ENCODE data around the gene GTF2E1.
"Not testable (repeated sequence)": the region's sequence is repeated elsewhere in the genome, so short reads cannot be mapped to it uniquely, and the experiment has no call there.

The GTF2E1 gene

DNA sequence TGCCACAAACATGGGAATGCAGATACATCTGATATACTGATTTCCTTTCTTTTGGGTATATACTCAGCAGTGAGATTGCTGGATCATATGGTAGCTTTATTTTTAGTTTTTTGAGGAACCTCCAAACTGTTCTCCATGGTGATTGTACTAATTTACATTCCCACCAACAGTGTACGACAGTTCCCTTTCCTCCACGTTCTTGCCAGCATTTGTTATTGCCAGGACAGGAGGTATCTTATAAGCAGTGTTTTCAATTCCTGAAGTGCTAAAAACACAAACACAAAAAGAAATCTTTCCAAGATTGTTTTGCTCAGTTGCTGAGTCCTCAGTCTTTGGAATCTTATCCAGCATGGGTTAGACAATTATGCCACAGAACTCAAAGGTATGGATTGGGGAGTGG lies 13.5 kb downstream of the GTF2E1 start:
- no peak for DNase-seq

DNA sequence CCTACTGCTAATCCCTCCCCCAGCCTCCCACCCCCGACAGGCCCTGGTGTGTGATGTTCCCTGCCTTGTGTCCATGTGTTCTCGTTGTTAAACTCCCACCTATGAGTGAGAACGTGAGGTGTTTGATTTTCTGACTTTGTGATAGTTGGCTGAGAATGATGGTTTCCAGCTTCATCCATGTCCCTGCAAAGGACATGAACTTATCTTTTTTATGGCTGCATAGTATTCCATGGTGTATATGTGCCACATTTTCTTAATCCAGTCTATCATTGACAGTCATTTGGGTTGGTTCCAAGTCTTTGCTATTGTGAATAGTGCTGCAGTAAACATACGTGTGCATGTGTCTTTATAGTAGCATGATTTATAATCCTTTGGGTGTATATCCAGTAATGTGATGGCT lies 16.0 kb downstream of the GTF2E1 start:
- not testable (repeated sequence) for DNase-seq

DNA sequence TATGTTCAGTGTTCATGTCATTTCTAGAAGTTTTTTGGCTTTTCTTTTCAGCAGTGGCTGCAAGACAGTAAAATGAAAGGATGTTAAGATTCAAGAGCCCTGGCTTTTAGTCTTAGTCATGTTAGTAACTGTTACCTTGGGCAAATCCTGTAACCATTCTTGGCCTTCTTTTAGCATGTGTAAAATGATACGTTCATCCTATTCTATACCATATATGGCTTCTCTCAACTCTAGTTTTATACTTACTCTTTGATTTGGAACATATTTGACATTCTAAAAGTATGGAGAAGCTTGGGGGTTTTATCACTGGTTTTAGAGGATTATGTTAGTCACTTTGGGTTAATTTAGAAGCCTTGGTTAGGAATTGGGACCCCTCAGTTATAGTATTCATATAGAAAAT lies 20.1 kb downstream of the GTF2E1 start:
- no peak for DNase-seq

DNA sequence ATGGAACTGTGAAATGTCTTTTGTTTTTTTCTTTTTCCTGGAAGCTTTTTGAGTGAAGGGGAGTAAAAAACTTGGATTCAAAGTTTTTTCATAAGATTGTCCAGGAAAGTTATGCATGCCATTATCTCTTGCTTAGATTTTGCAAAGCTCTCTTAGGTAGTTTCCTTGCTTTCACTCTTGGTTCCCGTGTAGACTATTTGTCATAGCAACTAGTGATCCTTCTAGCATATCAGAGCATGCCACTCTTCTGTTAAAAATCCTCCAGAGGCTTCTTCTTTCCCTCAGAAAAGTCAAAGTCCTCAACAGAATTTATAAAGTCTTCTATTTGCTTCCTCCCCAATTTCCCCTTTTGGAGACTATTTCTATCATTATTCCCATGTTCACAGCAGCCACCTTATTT lies 21.1 kb downstream of the GTF2E1 start:
- DNase-seq, result no peak

DNA sequence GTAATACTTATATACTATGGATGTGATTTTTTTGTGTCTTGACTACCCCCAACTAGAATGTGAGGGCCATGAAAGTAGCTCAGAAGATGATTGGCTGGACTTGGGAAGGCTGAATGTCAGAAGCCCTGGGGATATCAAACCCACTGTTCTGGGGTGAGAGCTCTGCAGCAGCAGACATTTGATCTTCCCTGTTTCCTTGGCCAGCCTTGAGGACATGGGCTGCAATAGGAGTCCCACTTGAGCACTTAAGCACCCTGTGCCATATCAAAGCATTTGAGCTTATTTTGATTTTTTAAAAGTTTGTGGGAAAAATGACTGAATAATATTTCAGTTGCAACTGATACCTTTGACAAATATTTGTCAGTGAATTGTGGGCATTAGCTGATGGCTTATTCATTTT lies 21.7 kb downstream of the GTF2E1 start:
- DNase-seq, result no peak

DNA sequence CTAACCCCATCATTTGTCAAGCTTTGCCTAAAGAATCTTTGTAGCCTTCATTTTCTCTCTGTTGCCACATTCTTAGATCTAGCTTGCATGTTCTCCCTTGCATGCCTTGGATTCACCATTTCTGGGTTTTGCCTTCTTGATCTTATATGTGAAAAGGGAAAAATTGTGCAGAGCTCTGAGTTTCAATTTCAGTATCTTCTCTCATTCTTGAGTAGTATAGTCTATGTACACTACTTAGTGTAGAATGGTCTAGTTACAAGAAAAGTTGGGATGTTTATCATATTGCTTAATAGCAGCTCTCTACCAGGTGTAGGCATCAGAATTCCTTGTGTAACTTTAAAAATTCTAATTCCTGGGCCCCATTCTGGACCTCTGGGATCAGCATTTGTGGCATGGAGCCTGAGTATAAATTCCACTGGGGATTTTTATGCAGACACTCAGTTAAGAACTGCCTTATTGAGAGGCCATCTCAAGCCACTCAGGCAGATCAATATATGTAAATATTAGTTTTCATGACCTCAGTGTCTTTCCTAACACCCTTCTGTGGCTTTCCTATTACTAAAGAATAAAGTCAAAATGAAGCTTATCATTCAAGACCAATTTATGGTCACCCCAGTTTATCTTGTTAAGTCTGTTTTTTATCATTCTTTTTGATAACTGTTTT lies 23.4 kb downstream of the GTF2E1 start:
- no peak for DNase-seq

DNA sequence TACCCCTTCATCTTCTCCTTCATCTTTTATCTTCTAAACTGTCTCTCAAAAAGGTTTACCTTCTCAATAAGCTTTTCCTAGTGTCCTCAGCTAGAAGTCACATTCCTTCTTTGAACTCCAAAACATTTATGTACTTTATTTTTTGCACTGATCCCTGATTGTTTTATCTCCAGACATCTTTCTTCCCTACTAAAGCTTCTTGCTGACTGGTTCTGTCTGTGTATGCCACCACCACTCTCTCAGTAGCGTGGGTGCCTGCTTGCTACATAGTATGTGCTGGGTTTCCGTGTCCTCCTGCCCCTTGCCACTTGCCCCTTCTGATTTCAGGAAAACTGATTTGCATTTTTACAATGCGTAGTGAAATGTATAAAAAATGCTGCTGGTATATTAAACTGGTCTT lies 24.0 kb downstream of the GTF2E1 start:
- no peak for DNase-seq

DNA sequence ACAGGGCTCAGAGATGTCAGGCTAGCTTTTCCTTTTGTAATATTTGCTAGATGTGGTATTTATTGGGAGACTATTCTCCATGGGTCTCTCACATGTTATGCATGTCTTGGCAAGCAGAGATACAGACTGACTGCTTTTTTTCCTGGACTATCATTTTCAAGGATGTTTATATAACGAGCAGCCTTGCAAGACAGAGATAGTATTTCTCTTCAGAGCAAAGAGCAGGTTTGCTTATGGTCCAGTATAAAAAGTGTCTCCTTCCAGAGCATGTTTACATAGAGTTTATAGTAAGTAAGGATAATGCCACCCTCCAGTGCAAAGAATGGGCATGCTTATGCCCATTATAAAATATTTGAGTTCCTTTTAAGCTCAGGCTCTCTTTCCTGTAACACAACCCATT lies 24.6 kb downstream of the GTF2E1 start:
- DNase-seq, result no peak

DNA sequence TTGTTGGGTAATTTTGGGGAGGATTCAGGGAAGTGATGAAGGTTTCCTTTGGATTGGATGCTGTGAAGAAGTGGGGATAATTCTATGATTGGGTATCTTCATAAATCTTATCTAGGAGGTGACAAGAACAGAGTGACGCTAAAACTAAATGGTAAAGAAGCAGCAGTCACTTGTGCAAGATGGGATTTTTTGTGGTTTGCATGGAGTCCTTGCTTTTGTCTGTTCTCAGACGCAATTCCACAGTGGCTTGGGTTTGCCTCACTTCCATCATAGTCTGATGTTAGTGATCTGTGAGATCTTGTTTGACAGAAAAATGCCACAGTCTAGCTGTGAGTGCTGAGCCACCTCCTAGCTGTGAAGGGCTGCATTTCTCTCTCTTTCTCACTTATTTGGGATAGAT lies 26.9 kb downstream of the GTF2E1 start:
- DNase-seq, result no peak

DNA sequence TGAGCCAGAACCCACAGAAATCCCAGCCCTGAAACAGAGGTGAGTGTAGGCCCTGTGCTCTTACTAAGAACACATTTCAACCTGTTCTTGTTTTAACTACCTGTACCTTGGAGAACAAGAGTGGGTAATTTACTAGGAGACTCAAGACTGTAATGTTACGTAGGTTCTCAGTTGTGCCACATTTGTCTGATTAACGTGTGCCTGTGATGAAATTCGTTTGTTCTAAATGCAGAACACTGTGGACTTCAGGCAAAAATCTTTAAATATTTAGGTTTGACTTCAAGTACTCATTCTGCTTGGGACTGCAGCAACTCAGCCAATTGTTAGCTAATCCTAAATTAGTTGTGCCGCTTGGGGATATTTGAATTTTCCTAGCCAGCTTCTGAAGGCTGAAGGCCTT lies 28.3 kb downstream of the GTF2E1 start:
- DNase-seq, result no peak

DNA sequence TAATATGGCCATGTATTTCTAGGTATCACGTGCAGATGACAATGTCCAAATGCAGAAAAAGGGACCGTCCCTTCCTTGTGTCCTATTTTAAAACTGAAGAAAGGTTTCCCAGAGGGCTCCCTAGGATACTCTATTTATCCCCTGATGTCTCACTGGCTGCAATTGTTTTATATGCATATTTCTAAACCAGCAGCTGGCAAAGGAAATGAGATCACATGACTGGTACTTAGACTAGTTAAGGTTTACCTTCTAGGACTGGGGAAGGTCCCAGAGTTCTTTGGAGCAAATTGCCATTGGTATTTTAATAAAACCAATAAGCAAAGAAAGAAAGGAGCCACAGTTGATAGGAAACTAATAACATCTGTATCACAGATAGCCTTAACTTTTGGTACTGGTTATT lies 29.5 kb downstream of the GTF2E1 start:
- DNase-seq, result no peak

DNA sequence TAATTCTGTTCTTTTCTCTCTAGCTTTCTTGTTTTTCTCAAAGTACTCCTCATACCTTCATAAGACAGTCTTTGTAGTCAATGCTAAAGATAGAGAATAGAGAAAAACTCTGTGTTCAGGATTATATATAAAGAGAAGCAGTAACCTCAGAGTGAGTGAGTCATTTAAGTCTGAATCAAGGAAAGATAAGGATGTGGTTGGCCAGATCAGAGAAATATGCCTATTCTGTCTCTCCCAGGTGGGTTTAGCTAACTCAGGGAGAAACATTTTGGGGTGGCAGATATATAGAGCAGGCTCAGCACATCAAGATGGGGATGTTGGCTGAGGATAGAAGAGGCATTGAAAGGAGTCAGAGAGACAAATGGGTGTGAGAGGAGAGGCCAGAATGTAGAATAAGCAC lies 31.4 kb downstream of the GTF2E1 start:
- no peak for DNase-seq

DNA sequence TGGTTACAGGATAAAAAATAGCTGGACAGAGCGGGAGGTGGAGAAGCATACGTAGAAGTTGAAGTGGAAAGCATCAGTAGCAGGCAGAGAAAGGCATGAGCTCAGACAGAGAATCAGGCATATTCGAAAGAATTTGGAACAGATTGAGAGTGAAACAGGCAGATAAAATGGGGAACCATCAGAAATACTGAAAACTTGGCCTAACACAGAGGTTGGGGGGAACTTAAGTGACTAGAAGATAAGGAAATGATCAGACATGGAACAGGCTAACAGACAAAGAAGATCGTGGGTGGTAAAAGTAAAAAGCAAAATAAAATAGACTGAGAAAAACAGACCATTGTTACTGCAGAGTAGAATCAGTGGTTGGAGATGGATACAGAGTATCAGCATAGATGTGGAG lies 32.9 kb downstream of the GTF2E1 start:
- no peak for DNase-seq

DNA sequence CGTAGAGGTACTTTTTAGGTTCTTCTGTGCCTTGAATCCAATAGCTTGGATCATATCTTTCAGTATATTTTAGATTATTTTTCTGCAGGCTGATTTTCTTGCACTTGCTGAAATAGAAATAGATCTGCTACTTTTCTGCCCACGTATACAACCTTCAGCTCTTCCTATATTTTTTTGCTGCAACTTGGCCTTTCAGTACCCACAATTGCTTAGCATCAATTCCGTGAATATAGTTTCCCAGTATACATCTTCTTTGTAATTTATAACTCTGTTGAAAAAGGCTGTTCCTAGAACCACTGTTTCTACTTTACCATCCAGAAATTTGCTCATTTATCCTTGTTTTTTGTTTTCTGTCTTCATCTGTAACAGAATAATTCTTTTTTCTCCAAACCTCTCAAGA lies 36.2 kb downstream of the GTF2E1 start:
- DNase-seq, result no peak

DNA sequence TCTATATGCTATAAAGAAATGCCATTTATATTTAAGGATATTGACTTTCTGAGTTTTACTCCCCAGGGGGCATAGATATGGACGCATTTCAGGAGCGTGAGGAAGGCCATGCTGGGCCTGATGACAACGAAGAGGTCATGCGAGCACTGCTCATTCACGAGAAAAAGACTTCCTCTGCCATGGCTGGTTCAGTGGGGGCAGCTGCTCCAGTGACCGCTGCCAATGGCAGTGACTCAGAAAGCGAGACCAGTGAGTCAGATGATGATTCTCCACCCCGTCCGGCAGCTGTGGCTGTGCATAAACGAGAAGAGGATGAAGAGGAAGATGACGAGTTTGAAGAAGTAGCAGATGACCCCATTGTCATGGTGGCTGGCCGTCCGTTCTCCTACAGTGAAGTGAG lies 38.4 kb downstream of the GTF2E1 start:
- DNase-seq, result no peak

DNA sequence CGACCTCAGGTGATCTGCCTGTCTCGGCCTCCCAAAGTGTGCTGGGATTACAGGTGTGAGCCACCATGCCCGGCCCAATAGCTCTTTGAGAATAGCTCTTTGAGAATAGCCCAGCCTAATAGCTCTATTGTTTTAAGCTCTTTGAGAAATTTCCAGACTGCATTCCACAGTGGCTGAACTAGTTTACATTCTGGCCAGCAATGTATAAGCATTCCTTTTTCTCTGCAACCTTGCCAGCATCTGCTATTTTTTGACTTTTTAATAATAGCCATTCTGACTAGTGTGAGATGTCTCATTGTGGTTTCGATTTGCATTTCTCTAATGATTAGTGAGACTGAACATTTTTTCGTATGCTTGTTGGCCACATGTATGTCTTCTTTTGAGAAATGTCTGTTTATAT lies 43.3 kb downstream of the GTF2E1 start:
- DNase-seq, result not testable (repeated sequence)

DNA sequence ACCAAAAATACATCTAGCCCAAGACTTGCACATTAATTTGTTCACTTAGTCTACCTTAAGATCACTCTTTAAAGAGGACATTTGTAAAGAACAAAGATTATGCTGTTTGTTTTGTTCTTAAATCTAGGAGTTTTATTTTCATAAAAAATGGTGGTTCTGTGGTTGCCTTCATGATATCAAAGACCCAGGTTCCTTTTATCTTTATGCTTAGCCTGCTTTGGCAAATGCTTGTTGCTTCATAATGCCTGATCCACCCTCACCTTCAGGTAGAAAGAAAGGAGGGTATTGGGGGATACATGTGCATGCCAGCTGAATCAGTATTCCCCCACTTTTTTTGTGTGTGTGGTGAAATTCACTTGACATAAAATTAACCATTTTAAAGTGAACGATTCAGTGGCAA lies 48.5 kb downstream of the GTF2E1 start:
- DNase-seq, result no peak

DNA sequence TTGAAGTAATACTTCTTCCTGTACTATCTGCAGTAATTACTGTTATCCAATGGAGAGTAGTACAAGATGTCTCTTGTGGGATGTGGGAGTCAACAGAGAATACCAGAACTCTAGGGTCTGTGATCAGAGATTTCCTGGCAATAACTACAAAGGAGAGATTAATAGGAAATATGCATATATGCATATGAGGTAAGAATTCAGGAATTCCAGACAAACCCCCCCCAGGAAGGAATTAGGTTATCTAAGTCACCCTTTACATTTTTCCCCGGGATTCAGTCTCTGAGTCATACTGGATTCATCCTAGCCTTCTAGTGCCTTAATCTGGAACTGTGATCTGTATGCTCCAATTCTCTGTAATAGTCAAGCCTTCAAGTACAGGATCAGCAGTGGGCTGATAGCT lies 49.4 kb downstream of the GTF2E1 start:
- no peak for DNase-seq

DNA sequence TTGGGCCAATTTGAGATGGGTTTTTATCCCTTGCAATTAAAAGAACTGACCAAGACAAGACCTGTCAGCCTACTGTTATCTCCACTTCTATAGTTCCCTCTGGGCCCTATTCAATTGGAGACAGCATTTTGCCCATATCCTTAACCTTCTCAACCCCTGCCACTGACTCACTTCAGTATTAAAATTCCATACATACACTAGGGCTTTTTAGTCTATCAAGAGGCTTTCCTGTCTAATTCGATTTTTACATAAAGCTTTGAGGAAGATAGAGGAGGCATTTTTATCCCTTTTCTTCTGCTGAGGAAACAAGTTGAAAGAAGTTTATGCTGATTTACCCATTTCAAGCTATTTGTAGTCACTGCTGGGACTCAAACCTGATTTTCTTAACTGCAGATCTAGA lies 51.1 kb downstream of the GTF2E1 start:
- DNase-seq, result no peak

DNA sequence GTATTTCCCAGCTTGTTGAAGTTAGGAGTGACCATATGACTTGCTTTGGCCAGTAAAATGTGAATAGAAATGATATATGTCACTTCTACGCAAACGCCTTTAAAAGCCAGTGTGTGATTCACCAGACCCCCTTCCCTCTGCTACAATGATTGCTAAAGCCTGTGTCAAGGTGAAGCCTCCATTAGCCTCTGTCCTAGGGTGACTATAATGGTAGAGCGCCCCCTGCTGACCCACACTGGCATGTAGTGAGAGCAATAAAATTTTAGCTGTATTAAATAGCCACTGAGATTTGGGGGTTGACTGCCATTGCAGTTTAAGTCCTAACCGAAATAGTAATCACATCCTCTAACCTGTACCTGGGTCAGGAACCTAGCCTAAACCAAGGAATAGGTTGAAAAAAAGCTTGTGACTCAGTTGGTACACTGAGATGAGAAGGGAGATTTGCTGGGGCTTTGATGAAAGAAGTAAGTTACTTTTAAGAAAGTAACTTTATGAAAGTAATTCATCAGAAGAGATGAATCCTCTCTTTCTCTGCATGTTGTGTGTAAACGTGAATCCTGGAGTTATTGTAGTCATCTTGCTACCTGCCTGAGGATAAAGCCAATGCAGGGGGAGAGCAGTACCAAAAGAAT lies 52.6 kb downstream of the GTF2E1 start:
- DNase-seq, result peak; percentile 18

DNA sequence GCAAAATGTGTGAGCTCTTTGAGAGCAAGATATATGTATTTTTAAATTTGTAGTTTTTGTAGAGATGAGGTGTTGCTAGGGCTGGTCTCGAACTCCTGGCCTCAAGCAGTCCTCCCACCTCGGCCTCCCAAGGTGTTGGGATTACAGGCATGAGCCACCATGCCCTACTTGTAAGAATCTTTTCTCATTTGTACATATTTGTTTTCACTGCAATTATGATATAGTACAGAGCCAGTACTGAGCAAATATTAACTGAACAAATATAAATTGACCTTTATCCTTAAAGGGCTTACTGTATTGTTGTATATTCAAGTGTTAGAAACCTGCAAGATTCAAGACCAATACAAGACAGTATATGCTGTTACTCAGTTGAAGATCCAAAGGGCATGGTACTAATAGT lies 53.4 kb downstream of the GTF2E1 start:
- no peak for DNase-seq

DNA sequence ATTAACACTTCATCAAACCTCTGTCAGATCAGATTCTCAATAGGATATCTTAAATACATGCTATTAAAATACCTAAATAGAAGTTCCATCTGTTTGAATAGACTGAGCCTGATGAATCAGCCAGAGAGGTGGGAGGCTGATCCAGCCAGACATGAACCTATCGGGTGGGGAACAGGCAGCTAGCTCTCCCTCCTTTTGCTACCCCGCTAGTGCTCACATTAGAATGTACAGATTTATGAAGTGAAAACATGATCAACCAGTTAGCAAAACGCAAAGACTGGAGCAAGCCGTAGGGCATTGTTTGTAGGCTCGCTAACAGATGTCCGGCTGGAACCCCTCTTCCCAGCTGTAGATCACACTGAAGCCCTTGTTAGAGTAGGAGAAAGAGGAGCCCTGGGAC lies 54.4 kb downstream of the GTF2E1 start:
- DNase-seq, result no peak

DNA sequence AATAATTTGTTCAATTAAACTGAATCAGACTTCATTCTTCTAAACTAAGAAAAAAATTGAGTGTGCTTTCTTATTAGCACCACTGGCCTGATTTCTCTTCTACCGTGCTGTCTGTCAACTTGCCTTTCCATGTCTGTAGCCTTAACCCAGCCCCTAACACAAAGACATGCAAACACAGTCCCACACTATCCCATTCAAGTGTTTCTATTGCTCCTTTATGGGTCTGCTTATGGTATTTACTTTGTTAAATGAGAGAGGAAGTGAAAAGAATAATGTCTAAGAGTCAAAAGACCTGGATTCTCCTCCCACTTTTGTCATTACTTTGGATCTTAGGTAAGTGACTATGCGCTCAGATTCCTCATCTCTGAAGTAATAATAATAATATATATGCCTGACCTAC lies 55.3 kb downstream of the GTF2E1 start:
- no peak for DNase-seq

DNA sequence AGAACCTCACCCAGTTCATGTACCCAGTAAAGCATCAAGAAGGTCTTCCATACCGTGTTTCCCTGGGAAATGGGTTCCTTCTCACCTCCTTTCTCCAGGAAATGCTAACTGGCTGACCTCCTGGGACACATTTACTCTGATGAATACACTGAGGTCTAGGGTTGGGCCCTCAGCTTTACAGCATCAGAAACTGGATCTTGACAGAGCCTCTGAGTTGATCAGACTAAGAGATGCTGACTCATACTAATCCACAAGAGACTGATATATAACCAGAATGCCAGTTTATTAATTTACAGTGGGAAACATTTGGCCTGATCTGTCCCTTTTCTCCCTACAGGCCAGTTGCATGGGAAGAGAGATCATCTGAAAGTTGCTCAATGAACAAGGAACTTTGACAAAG lies 55.8 kb downstream of the GTF2E1 start:
- DNase-seq, result no peak

DNA sequence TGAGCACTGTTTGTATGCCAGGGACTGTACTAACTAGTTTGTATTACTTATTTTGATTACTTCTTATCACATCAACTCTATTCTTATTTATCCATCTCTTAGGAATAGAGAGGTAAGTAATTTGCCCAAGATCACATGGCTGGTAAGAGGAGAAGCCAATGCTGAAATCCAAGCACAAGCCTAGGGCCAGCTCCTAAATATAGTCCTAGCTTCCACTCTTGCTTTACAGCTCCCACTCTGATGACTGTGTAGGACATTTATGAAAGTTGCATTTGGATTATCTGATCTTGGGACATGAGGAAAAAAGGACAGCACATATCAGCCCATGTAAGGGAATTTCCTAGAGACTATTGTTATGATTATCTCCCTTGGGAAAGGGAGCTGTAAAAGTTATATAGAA lies 58.1 kb downstream of the GTF2E1 start:
- no peak for DNase-seq
